HEK293T (cell line): ENCODE results near the gene TSPAN4.

Source experiments
- FOXA1 ChIP-seq: fragments of 450-650 bp; IDR thresholded peaks from 2 replicates; pipeline ENCODE4 v1.6.1; 2016; ENCODE audit warnings: mild to moderate bottlenecking
- FOXM1 ChIP-seq: fragments of 450-650 bp; IDR thresholded peaks from 2 replicates; pipeline ENCODE4 v1.6.1; 2017; ENCODE audit warnings: mild to moderate bottlenecking, borderline replicate concordance
- LEF1 ChIP-seq: fragments of 450-650 bp; IDR thresholded peaks from 2 replicates; pipeline ENCODE4 v1.6.1; 2017; ENCODE audit warnings: mild to moderate bottlenecking, borderline replicate concordance
- NFRKB ChIP-seq: fragments of 450-650 bp; IDR thresholded peaks from 2 replicates; pipeline ENCODE4 v1.6.1; 2016; ENCODE audit warnings: mild to moderate bottlenecking, moderate library complexity
- SP1 ChIP-seq: fragments of 450-650 bp; IDR thresholded peaks from 2 replicates; pipeline ENCODE4 v1.6.1; 2017
- TARDBP ChIP-seq: fragments of 450-650 bp; IDR thresholded peaks from 2 replicates; pipeline ENCODE4 v1.6.1; 2016

- TF ChIP-seq TARDBP = no peak
- TF ChIP-seq SP1 = no peak
- TF ChIP-seq NFRKB = no peak
- no peak for TF ChIP-seq FOXA1
- TF ChIP-seq LEF1 = no peak
- TF ChIP-seq FOXM1 = no peak
Measured at GRCh38 chr11:795634-796564, 46.8 kb upstream of the TSPAN4 start.
